H4 (cell line): Measurements from ENCODE around the gene REPS1. TPM values are rescaled to one million over a fixed set of nuclear protein-coding genes. Genes with fewer than 3 reads are reported as not detected.

ENCODE experiments used
- DNase-seq: peaks from one replicate; pipeline ENCODE4 v3.0.0-alpha.2; 2015; ENCODE audit warnings: low spot score
- total RNA-seq: library from RNA; depleted of rRNA; stranded (reverse); fragments of >200 nt; shearing (Covaris generic); gene quantifications from 2 replicates; pipeline ENCODE4 v1.2.3, GENCODE V29; 2014

The REPS1 gene
- total RNA-seq, 1 experiment from 2014 or later = 25.1 TPM

GRCh38 chr6:138925806-138926205, 62.2 kb downstream of the REPS1 start:
- no peak for DNase-seq

- DNase-seq = no peak
Measured at GRCh38 chr6:138923561-138923960, 64.5 kb downstream of the REPS1 start.

GRCh38 chr6:138920906-138921305, 67.1 kb downstream of the REPS1 start:
- no peak for DNase-seq

GRCh38 chr6:138914701-138915100, 73.4 kb downstream of the REPS1 start:
- DNase-seq = no peak

GRCh38 chr6:138912308-138912707, 75.7 kb downstream of the REPS1 start:
- no peak for DNase-seq

GRCh38 chr6:138909975-138910374, 78.1 kb downstream of the REPS1 start:
- no peak for DNase-seq

GRCh38 chr6:138909511-138909910, 78.5 kb downstream of the REPS1 start:
- DNase-seq = no peak

- DNase-seq = no peak
Measured at GRCh38 chr6:138907167-138907566, 80.9 kb downstream of the REPS1 start.

- no peak for DNase-seq
Measured at GRCh38 chr6:138897031-138897430, 91.0 kb downstream of the REPS1 start.

- DNase-seq = no peak
Measured at GRCh38 chr6:138896104-138896756, 91.8 kb downstream of the REPS1 start.

- DNase-seq = no peak
Measured at GRCh38 chr6:138891255-138891986, 96.6 kb downstream of the REPS1 start.

GRCh38 chr6:138885156-138885819, 102.8 kb downstream of the REPS1 start:
- DNase-seq = no peak

- no peak for DNase-seq
Measured at GRCh38 chr6:138882369-138883017, 105.6 kb downstream of the REPS1 start.

- DNase-seq = no peak
Measured at GRCh38 chr6:138873191-138873590, 114.9 kb downstream of the REPS1 start.

- no peak for DNase-seq
Measured at GRCh38 chr6:138869398-138869797, 118.7 kb downstream of the REPS1 start.

GRCh38 chr6:138868181-138868580, 119.9 kb downstream of the REPS1 start:
- DNase-seq = no peak

GRCh38 chr6:138865480-138866109, 122.5 kb downstream of the REPS1 start:
- no peak for DNase-seq

GRCh38 chr6:138864343-138864890, 123.6 kb downstream of the REPS1 start:
- DNase-seq = no peak

GRCh38 chr6:138863321-138863720, 124.7 kb downstream of the REPS1 start:
- DNase-seq = no peak

- DNase-seq = no peak
Measured at GRCh38 chr6:138862456-138862855, 125.6 kb downstream of the REPS1 start.

- no peak for DNase-seq
Measured at GRCh38 chr6:138857775-138858174, 130.3 kb downstream of the REPS1 start.

- no peak for DNase-seq
Measured at GRCh38 chr6:138856654-138857053, 131.4 kb downstream of the REPS1 start.
